ENCODE measurements around the gene APH1B. TPM values are rescaled to one million over a fixed set of nuclear protein-coding genes. Genes with fewer than 3 reads are reported as not detected.

The APH1B gene
- total RNA-seq, 1 experiment from 2014 or later: 20.9 TPM

DNA sequence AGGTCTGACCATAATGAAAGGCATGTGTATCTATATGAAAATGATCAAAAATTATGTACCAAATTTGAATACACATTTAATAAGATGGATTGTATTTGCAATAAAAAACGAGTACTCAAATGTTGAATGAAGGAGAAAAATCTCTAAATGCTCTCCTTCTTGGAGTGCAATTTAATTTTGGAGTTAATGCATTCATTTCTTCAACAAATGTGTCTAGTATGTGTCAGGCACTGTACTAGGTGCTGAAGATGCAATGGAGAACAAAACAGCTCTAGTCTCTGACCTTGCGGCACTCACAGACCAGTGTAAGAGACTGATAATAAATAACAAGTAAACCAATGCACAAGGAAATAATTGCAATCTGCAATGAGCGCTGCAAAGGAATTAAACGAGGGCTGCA is 75.4 kb downstream of the APH1B start:
- Histone ChIP-seq H3K79me1 (ENCODE audit: insufficient read depth, low read depth, low read length, poor library complexity, severe bottlenecking) (no peaks in the 10 kb centered on the region), H2AFZ (ENCODE audit: low read length) (no peak overlapping the region), H3K23me2 (ENCODE audit: insufficient read length, low read depth, low read length, poor library complexity, severe bottlenecking) (no peaks in the 10 kb centered on the region), H3K9ac (ENCODE audit: extremely low read depth, insufficient read length, low read length) (no peak overlapping the region), H2BK20ac (ENCODE audit: low read depth, low read length, poor library complexity, severe bottlenecking) (no peak overlapping the region), H2BK120ac (ENCODE audit: low read depth, low read length, poor library complexity, severe bottlenecking) (no peak overlapping the region), H4K8ac (replicated peaks; ENCODE audit: insufficient read length, low read depth, low read length) (no peak overlapping the region), H3K27ac (ENCODE audit: insufficient read length, low read depth, low read length) (no peak overlapping the region), H2BK15ac (ENCODE audit: low read depth, low read length) (no peak overlapping the region), H3K56ac (ENCODE audit: insufficient read length, low read depth, low read length) (no peak overlapping the region), H3K14ac (ENCODE audit: insufficient read depth, low read length) (no peak overlapping the region), H3K27me3 (ENCODE audit: insufficient read depth, low read length) (no peaks in the 10 kb centered on the region), H4K91ac (ENCODE audit: insufficient read length, low read depth, low read length) (no peak overlapping the region), H3K4me2 (ENCODE audit: insufficient read depth, insufficient read length, low read length) (no peak overlapping the region), H2BK5ac (ENCODE audit: insufficient read length, low read length) (no peak overlapping the region), H3K4me1 (ENCODE audit: insufficient read depth, low read length) (no peaks in the 10 kb centered on the region), H3K4ac (ENCODE audit: low read depth, low read length) (no peak overlapping the region), H3K79me2 (ENCODE audit: insufficient read depth, low read length) (no peaks in the 10 kb centered on the region), H3K9me3 (ENCODE audit: control insufficient read depth, low read depth, low read length) (no peaks in the 10 kb centered on the region), H4K20me1 (ENCODE audit: control insufficient read depth, insufficient read depth, insufficient read length) (no peaks in the 10 kb centered on the region), H3T11ph (ENCODE audit: low read length) (no peak overlapping the region), H4K5ac (ENCODE audit: insufficient read length, low read depth, low read length) (no peak overlapping the region), H2BK12ac (ENCODE audit: insufficient read length, low read depth, low read length) (no peak overlapping the region), H2AK5ac (ENCODE audit: insufficient read length, low read length) (no peak overlapping the region), H3K18ac (ENCODE audit: insufficient read length, low read depth, low read length) (no peak overlapping the region), H3K23ac (ENCODE audit: insufficient read length, low read depth, low read length) (no peak overlapping the region)
- no peaks in the 10 kb centered on the region for H3K36me3 Mint-ChIP-seq (ENCODE audit: insufficient read depth in 1 of 3, low read depth in 3 of 3)
- H3K9me3 Mint-ChIP-seq: no peaks in the 10 kb centered on the region
- no peak for TF ChIP-seq CTCF (conservative IDR thresholded peaks at IDR 0.05)
- no peak overlapping the region for H3K27ac Mint-ChIP-seq
- WGBS (ENCODE audit: extremely low coverage, insufficient read length, low lambda C conversion rate): no CpG with 5 or more reads among the region's 4 CpGs
- no peaks in the 10 kb centered on the region for H3K27me3 Mint-ChIP-seq (ENCODE audit: low read depth)
- no peak for DNase-seq
- peaks cover 10% of the 10 kb centered on the region in 2 experiments for H3K4me1 Mint-ChIP-seq
- no peak overlapping the region for H3K4me3 Mint-ChIP-seq
